Adrenal gland (tissue), 12 donors: ENCODE measurements around the gene ACACB. TPM values are rescaled to one million over a fixed set of nuclear protein-coding genes. Genes with fewer than 3 reads are reported as not detected.

Experiments used
- DNase-seq, 7 donors: peaks; one replicate each; pipeline ENCODE4 v3.0.0-alpha.2; 2019 to 2020
- H3K27ac ChIP-seq, 5 donors: fragments of 200-600 bp; sonication (generic) in 4 of 5; 1 replicate in 3 of 5; 2 replicates in 2 of 5; pipeline versions ENCODE4 v1.5.1 to v1.8.0; 2016 to 2020; ENCODE audit warnings: mild to moderate bottlenecking in 1 of 5
- H3K27me3 ChIP-seq: fragments of 200-600 bp; 2 replicates; pipeline ENCODE4 v1.8.0; 2021
- H3K36me3 ChIP-seq, 2 donors: fragments of 200-600 bp; replicated peaks in 1 of 2; 1 replicate in 1 of 2; 2 replicates in 1 of 2; pipeline versions ENCODE4 v1.5.1 to v1.8.0; 2018 to 2022
- H3K4me1 ChIP-seq, 2 donors: fragments of 200-600 bp; replicated peaks in 1 of 2; 1 replicate in 1 of 2; 2 replicates in 1 of 2; pipeline versions ENCODE4 v1.5.1 to v1.8.0; 2018 to 2021
- H3K4me3 ChIP-seq, 4 donors: fragments of 200-600 bp; sonication (generic) in 3 of 4; one replicate each; pipeline ENCODE4 v1.5.1; 2016 to 2018
- H3K9me3 ChIP-seq, 3 donors: fragments of 200-600 bp; sonication (generic) in 1 of 3; replicated peaks in 1 of 3; 1 replicate in 2 of 3; 2 replicates in 1 of 3; pipeline versions ENCODE4 v1.5.1 to v1.8.0; 2016 to 2021
- POLR2A ChIP-seq, 2 donors: fragments of 450-650 bp; IDR thresholded peaks; one replicate each; pipeline ENCODE4 v1.6.1; 2017; ENCODE audit warnings: antibody characterized with exemption in 2 of 2, mild to moderate bottlenecking in 2 of 2, moderate library complexity in 1 of 2
- WGBS, 4 donors: extraction: QIAGEN DNeasy Blood & Tissue Kit in 2 of 4; methylation state at CpG; one replicate each; pipeline versions ENCODE4 v1.1.5 to v1.1.7; 2013 to 2017; 5-methylcytosine and 5-hydroxymethylcytosine counted together
- intact Hi-C, 2 donors: fragments of 100-400 bp; cut with DNase I; formaldehyde crosslinking; loops; one replicate each; pipeline versions ENCODE4 v1.14.1 to v1.15.0; 2022 to 2023
- polyA plus RNA-seq, 3 donors: library from polyadenylated mRNA; stranded (reverse); fragments of 200-250 nt in 2 of 3; fragments of 350-450 nt in 1 of 3; fragmentation: Illumina TruSeq in 1 of 3; extraction: RNeasy Lipid Tissue Mini Kit (QIAGEN cat#74804) in 1 of 3; gene quantifications; one replicate each; pipeline ENCODE4 v1.2.3, GENCODE V29; 2013 to 2014
- total RNA-seq, 9 donors: library from RNA; depleted of rRNA in 4 of 9; stranded (reverse); fragments of >200 nt in 4 of 9; fragments of 120-200 nt in 1 of 9; fragmentation: NEBNext Ultra II Directional in 1 of 9; extraction: Animal tissue kit (Norgen Biotek cat#: 25700) in 1 of 9; gene quantifications; one replicate each; pipeline versions ENCODE4 v1.1.0 to v1.2.4, GENCODE V29; 2013 to 2023
- TF ChIP-seq, protein P1 (sequence below), 6 experiments: fragments of 450-650 bp in 4 of 6; fragments of 200-600 bp in 2 of 6; sonication (generic) in 1 of 6; IDR thresholded peaks; 1 replicate in 5 of 6; 2 replicates in 1 of 6; pipeline versions ENCODE4 v1.5.1 to v1.8.0; 2016 to 2021; ENCODE audit warnings: antibody characterized with exemption in 6 of 6, mild to moderate bottlenecking in 2 of 6, moderate library complexity in 1 of 6
- donor health status: healthy with polysubstance abuse.
- donor health status: Bipolar disorder and iron deficiency.
- donor health status: DM: yes; HTN: yes; CAD: no.
- donor health status: DM: no; HTN: no; CAD: no.
- donor health status: DM: no; HTN: no; CAD: no.
- donor health status: DM: yes; HTN: yes; CAD: no.

ACACB gene
- total and polyA plus RNA-seq, 12 donors = 35.5 to 143 (median 65.7) TPM

DNA sequence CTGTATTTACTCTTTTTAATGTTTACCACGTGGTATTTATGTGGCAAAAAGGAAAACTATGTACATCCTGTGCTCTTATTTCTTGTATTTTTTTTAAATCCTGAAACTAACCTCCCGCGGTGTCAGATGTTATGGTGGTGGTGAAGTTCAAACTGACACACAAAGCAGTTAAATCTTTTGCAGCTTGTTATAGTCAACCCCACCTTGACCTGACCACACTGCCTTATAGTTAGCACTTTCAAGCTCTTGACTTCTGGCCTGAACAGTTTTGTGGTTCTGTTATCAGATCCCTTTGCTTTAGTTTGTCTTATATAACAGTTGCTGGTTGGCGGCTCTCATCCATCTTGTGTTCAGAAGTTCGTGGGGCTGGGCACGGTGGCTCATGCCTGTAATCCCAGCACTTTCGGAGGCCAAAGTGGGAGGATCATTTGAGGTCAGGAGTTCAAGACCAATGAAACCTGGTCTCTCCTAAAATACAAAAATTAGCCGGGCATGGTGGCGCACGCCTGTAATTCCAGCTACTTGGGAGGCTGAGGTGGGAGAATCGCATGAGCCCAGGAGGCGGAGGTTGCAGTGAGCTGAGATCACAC, 16.9 kb upstream of the ACACB start:
- WGBS, 4 donors = 49 to 62% (median 52%) methylated on average over 12 of the region's 12 CpGs
- H3K27ac ChIP-seq = peak overlapping the region; percentile 79 to 94 (median 89)
- intact Hi-C loops = no loop called here
- H3K27me3 ChIP-seq = no peaks in the 10 kb centered on the region
- TF ChIP-seq, protein P1, sequence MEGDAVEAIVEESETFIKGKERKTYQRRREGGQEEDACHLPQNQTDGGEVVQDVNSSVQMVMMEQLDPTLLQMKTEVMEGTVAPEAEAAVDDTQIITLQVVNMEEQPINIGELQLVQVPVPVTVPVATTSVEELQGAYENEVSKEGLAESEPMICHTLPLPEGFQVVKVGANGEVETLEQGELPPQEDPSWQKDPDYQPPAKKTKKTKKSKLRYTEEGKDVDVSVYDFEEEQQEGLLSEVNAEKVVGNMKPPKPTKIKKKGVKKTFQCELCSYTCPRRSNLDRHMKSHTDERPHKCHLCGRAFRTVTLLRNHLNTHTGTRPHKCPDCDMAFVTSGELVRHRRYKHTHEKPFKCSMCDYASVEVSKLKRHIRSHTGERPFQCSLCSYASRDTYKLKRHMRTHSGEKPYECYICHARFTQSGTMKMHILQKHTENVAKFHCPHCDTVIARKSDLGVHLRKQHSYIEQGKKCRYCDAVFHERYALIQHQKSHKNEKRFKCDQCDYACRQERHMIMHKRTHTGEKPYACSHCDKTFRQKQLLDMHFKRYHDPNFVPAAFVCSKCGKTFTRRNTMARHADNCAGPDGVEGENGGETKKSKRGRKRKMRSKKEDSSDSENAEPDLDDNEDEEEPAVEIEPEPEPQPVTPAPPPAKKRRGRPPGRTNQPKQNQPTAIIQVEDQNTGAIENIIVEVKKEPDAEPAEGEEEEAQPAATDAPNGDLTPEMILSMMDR (IDR thresholded peaks at IDR 0.05) = no peak
- TF ChIP-seq POLR2A (IDR thresholded peaks at IDR 0.05) = no peak
- peak in 3 of 7 donors; percentile 30 to 59 (median 56) for DNase-seq
- peak overlapping the region in 2 of 4 donors; percentile 10 to 52 for H3K4me3 ChIP-seq
- no peaks in the 10 kb centered on the region for H3K9me3 ChIP-seq
- peaks cover 0 to 28% of the 10 kb centered on the region in 2 donors for H3K36me3 ChIP-seq
- H3K4me1 ChIP-seq = peaks cover 23 to 46% of the 10 kb centered on the region in 2 donors

GRCh38 chr12:109100741-109101140, 15.6 kb upstream of the ACACB start:
- 83 to 95% (median 90%) methylated on average over 4 of the region's 4 CpGs for WGBS, 4 donors
- peak in 1 of 7 donors; percentile 12 for DNase-seq
- peaks cover 0 to 40% of the 10 kb centered on the region in 2 donors for H3K36me3 ChIP-seq
- H3K9me3 ChIP-seq = no peaks in the 10 kb centered on the region
- intact Hi-C loops = no loop called here
- no peak for TF ChIP-seq POLR2A (IDR thresholded peaks at IDR 0.05)
- TF ChIP-seq, protein P1 (IDR thresholded peaks at IDR 0.05) = no peak
- no peaks in the 10 kb centered on the region for H3K27me3 ChIP-seq
- peaks cover 23 to 46% of the 10 kb centered on the region in 2 donors for H3K4me1 ChIP-seq
- H3K27ac ChIP-seq = peak overlapping the region in 3 of 5 donors; percentile 78 to 94 (median 89)
- peak overlapping the region in 1 of 4 donors; percentile 52 for H3K4me3 ChIP-seq

DNA sequence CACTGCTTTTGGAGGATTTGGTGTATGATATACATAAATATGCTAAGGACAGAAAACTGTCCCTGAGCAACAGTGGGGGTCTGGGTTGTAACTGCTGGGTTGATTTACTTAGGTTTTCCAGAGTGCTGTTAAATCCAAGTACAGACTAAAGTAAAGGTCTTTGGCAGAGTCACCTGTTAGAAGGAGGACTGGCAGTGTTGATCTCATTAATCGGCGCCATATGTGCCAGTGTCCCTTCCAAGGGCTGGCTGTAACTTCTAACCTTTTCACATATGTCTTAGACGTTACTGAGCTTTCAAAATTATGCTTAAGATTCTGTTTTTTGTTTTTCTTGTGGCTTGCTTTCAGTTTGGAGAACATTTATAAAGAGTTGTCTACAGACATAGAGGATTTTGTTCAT, 13.9 kb upstream of the ACACB start:
- no peak for TF ChIP-seq POLR2A (IDR thresholded peaks at IDR 0.05)
- TF ChIP-seq, protein P1 (IDR thresholded peaks at IDR 0.05) = no peak
- H3K36me3 ChIP-seq = peaks cover 0 to 55% of the 10 kb centered on the region in 2 donors
- WGBS, 4 donors = 54 to 69% (median 60%) methylated on average over 3 of the region's 3 CpGs

GRCh38 chr12:109105176-109105575, 11.2 kb upstream of the ACACB start:
- Histone ChIP-seq H3K36me3 (peaks cover 0 to 68% of the 10 kb centered on the region in 2 donors), H3K27ac (peak overlapping the region in 1 of 5 donors; percentile 1), H3K4me3 (no peak overlapping the region), H3K4me1 (peaks cover 16 to 31% of the 10 kb centered on the region in 2 donors), H3K9me3 (no peaks in the 10 kb centered on the region), H3K27me3 (no peaks in the 10 kb centered on the region)
- WGBS, 4 donors = 87 to 93% (median 93%) methylated on average over 5 of the region's 5 CpGs
- DNase-seq = no peak
- TF ChIP-seq, protein P1 (IDR thresholded peaks at IDR 0.05) = no peak
- no peak for TF ChIP-seq POLR2A (IDR thresholded peaks at IDR 0.05)
- intact Hi-C loops = no loop called here

More for the DNA sequence above, 13.9 kb upstream of the ACACB start:
- no peak for DNase-seq
- Histone ChIP-seq H3K4me1 (peaks cover 20 to 43% of the 10 kb centered on the region in 2 donors), H3K4me3 (no peak overlapping the region), H3K27ac (peak overlapping the region; percentile 34 to 83 (median 78)), H3K27me3 (no peaks in the 10 kb centered on the region), H3K9me3 (no peaks in the 10 kb centered on the region)
- intact Hi-C loops = no loop called here
